AG09309 (cell line): Measurements from ENCODE around the gene NUMB.
"Not testable (repeated sequence)": the region's sequence is repeated elsewhere in the genome, so short reads cannot be mapped to it uniquely, and the experiment has no call there.

Experiments
- DNase-seq: peaks from one replicate; pipeline ENCODE4 v3.0.0-alpha.2; 2010; ENCODE audit warnings: low read depth
- H3K4me3 ChIP-seq: 2 replicates; pipeline ENCODE4 v1.5.1; 2011; ENCODE audit warnings: mild to moderate bottlenecking, low read depth, low read length, moderate library complexity; ENCODE audit not compliant: control insufficient read depth
- CTCF ChIP-seq: IDR thresholded peaks from 2 replicates; pipeline ENCODE4 v1.5.1; 2011; ENCODE audit warnings: mild to moderate bottlenecking, low read depth, low read length, inconsistent platforms; ENCODE audit not compliant: insufficient read depth, control insufficient read depth; ENCODE audit errors: missing control alignments

The NUMB gene

GRCh38 chr14:73312687-73313086, 145.7 kb downstream of the NUMB start:
- no peak for TF ChIP-seq CTCF
- DNase-seq: no peak
- H3K4me3 ChIP-seq: no peak overlapping the region

GRCh38 chr14:73311708-73312030, 146.7 kb downstream of the NUMB start:
- no peak for TF ChIP-seq CTCF
- no peak overlapping the region for H3K4me3 ChIP-seq
- no peak for DNase-seq

GRCh38 chr14:73309207-73309606, 149.1 kb downstream of the NUMB start:
- DNase-seq: not testable (repeated sequence)

GRCh38 chr14:73307261-73307660, 151.1 kb downstream of the NUMB start:
- no peak overlapping the region for H3K4me3 ChIP-seq
- no peak for DNase-seq
- TF ChIP-seq CTCF: no peak

More at GRCh38 chr14:73309207-73309606, 149.1 kb downstream of the NUMB start:
- not testable (repeated sequence) for H3K4me3 ChIP-seq

GRCh38 chr14:73305499-73305898, 152.8 kb downstream of the NUMB start:
- TF ChIP-seq CTCF: no peak
- DNase-seq: no peak
- H3K4me3 ChIP-seq: no peak overlapping the region

- no peak for DNase-seq
- no peak overlapping the region for H3K4me3 ChIP-seq
- peak; percentile 52 for TF ChIP-seq CTCF
These were observed 163.0 kb downstream of the NUMB start for GRCh38 chr14:73295198-73295796.

GRCh38 chr14:73293782-73294781, 164.3 kb downstream of the NUMB start:
- no peak for TF ChIP-seq CTCF
- H3K4me3 ChIP-seq: no peak overlapping the region
- no peak for DNase-seq
